Activated effector memory CD4-positive, alpha-beta T cell treated with anti-CD3 and anti-CD28 coated beads, Interleukin-2, amount 50 U/mL, for 16 hours (primary cell): ENCODE measurements around the gene SPATS2L.
"Not testable (repeated sequence)": the region's sequence is repeated elsewhere in the genome, so short reads cannot be mapped to it uniquely, and the experiment has no call there.

ENCODE experiments used
- DNase-seq: peaks from one replicate; pipeline ENCODE4 v3.0.0-alpha.2; 2020

The SPATS2L gene

DNA sequence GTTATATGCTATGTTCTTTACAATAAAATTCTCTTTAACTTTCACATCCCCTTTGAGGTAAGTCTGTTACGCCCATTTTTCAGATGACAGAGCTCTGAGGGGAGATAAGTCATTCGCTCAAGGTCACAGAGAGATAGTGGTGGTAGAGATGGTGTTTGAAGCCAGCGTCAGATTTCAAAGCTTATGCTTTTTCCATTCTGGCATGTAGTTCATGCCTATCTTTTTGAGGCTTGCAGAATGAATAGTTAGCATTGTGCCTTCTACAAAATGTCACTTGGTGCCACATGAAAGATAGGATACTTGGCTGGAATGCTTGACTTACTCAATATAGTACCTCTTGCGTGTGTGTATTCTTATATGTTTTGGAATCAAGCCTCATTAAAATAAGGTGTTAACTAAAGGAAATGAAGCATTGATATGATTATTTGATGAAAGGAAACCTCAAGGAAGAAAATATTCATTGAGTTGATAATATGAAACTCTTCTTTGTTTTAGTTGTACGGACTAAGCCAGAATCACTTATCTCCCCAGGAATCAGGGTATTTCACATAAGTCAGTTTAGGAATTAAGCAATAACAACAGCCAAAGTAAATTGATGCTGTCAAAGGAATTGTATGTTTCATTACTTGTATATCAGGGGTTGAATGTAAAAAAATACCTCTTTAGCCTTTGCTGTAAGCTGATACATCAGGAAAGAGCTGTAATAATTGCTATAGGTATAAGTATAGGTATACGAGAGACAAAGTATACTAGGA lies 15.5 kb downstream of the SPATS2L start:
- no peak for DNase-seq

DNA sequence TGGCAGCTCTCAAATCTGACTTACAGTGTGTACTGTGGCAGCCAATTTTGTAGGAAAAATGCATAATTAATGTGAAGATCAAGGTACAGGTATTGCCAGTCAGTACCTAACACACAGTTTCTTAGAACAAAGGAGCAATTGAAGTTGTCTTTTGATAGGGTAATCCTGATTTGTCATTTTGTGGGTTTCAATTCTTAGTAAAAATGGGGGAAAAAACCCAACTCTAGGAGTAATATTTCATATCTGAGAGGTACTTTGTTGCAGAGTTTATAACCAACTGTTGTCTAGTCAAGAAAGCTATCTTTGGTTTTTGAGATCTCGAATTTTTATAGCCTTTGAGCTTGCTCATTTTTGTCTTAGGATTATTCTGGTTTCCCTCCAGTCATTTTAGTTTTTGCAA lies 16.1 kb downstream of the SPATS2L start:
- no peak for DNase-seq

DNA sequence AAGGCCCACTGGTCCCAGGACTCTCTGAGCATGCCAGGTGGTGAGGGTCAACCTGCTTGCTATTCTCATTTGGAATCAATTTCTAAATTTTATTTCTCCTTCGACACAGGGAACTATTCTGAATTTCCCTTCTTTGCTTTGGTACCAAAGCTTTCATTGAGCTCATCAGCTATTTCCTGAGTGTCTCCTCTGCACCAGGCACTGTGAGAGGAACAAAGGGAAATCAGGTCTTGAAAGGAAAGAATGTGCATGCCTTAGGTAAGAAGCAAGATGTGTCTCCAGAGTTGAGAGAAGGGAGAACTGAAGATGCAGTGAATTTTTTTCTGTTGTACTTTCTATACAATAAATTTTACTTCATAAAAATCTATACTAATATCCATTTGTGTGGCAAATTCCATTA lies 17.9 kb downstream of the SPATS2L start:
- DNase-seq, result no peak

DNA sequence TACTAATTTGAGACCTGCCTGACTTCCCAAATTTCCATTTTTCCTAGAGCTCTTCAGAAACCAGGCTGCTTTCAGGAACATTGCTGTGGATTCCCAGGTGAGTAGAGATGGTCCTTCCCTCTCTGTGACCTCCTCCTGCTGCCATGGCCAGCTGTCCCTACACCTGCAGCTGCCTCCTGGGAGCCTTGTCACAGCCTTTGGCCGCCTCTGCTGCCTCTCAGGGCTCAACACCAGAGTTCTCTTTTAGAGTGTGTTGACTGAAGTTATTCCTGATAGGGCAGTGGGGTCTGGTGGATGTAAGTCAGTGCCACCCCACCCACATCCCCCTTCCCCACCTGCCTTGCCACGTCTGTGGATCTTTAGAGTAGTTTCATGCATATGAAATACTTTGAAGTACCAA lies 22.9 kb downstream of the SPATS2L start:
- no peak for DNase-seq

DNA sequence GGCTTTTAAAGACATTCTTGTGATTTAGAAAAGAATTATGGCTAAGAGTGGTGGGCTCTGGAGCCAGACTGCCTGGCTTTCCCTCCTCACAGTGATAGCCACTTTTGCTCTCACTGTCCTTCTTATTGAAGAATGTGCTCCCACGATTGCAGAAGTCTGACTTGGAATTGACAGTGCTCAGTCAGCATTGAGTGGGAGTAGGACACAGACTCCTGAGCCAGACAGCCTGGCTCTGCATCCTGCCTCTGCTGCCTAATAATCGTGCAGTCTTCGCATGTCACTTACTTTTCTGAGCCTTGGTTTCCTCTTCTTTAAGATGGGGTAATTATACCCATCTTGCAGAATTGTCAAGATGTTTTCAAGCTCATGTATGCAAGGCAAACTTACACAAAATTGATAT lies 23.3 kb downstream of the SPATS2L start:
- DNase-seq, result no peak

DNA sequence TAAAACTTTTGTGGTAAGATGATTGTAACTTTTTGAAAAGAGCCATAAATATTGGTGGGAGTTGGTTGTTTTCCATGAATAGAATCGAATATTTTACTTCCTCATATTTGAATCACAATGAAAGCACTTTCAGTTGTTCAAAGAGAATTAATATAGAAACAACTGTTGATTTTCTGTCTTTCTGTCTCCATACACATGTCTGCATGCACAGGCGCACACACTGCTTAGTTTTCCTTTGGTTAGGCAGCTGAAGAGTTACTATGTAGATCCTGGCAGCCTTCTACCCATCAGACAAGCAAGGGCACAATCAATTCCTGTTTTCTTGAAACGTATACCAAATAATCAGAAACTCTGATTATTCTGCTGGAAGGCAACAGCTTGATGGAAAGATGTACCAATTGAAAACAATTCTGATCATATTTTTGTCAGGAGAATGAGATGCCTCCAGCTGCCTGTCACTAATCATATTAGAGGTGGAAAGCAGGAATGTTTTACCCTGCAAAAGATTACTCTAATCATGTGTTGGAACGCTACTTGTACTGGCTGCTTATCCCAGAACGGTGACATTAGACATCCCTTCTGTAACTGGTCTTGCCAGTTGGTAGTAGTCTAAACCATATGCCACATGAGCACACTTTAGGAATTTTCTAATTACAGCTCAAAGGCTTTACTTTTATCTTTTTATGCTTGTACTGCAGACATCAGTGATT lies 24.0 kb downstream of the SPATS2L start:
- no peak for DNase-seq

DNA sequence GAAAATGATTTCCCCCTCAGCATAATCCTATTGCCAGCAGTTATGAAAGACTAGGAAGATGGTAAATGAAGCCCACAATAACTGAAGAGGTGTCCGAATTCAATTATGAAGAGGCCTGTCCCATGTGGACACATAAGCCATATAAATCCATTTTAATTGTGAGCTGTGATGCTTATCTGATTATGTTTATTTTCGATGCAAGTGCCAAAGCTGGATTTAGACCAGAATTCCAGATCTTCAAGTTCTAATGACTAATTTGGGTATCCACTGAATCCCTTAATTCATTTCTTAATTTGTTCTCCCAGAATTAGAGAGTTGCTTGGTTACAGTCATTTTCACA lies 24.5 kb downstream of the SPATS2L start:
- no peak for DNase-seq

DNA sequence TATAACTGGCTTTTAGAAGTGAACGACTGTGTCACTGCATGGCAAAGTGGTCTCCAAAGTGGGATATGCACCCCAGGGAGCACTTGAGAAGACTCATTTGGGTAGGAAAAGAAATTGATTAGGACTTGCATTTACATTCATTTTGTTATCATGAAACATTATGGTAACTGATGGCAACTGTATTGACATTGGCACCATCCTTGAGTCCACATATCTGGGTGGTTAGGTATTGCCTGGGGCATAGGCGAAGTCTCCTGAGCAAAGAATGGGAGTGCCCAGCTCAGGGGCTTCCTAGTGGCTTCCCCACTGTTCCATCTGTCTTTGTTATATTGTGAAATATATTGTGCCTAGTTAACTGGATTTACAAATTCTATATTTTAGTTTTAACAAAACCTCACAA lies 29.2 kb downstream of the SPATS2L start:
- no peak for DNase-seq

DNA sequence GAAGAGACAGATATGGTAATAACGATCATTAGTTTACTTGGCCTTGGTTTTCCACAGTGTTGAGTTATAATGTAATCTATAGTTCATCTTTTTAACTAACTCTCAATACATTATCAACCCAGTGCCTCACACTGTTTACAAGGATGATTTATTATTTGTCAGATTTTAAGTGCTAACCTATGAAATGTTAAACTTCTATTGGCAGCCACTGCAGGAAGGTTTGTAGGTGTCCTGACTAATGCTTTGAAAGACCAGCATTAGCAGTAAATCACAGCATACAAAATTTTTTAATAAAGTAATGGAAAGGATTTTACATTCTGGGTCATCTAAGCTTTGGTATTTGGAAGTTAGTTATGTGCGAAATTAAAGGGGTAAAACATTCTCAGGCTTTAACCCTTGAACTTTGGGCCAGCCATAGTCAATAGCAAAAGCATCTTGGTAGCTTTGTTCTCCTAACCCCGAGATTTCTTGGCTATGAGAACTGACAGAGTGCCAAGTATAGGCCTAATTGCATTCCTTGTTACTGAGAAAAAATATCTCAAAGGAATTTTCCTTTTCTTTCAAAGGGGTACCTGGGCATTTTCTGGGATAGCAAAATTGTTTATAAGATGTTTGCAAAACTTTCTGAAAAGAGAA lies 30.6 kb downstream of the SPATS2L start:
- DNase-seq, result no peak

DNA sequence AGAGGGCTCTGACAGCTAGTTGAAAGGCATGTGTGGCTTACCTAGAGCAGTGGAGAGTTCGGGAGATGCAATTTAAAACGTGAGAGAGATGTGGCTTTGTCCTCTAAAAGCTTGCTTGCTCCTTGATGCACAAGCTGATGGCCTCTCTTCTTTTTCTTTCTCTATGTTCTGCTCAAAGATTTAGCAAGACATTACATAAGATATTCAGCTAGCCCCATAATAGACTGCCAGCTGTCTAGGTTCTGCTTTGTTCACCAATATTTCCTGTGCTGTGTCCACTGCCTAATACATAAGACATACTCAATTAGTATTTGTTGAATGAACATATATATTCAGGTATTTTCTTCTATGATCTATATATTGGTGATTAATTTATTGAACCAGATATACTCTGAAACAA lies 31.1 kb downstream of the SPATS2L start:
- DNase-seq, result no peak

DNA sequence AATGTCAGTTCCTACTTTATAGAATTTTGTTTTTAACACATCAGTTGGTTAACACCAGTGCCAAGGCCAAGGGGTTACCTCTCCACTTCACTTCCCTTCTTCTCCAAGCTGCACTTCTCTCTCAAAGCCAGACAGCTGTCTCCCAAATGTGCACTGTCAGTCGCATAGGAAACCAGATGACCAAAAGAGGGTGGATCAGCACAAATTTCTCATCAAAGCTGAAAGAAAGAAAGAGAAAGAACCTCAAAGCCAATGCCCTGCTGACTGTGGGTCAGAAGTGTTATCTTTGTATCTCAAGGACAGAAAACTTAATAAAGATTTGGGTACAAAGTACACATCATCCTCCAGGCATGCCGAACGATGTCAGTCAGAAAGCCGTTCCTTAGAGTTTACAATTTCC lies 32.2 kb downstream of the SPATS2L start:
- DNase-seq, result no peak

DNA sequence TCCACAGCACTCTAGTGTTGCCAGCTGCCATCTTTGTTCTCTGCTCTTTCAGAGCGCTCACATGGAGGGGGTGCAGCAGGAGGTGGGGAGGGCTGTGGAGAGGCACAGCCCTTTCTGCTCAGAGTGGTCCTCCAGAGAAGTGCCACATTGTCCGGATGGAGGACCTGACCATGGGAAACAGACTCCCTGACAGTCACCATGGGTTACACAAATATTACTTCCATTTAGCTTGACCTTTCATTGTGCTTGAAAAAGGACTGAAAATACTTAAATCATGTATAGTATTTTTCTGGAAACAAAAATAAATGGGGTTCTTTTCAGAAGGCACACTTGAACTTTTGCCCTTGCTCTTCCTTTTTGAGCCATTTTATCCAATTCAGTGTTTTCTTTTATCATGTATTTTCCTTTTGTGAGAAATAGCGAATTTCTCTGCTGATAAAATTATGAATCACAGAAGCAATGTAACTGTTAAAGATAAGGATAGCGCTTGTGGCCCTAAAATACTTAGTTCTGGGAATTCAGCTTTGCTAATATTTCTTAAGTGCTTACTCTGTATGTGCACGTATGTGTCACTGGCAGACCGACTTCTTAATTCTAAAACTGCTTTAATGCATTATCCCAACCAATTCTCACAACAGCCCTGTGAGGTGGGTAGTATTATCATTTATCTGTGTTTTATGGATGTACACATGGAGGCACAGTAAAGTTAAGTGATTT lies 34.2 kb downstream of the SPATS2L start:
- no peak for DNase-seq

DNA sequence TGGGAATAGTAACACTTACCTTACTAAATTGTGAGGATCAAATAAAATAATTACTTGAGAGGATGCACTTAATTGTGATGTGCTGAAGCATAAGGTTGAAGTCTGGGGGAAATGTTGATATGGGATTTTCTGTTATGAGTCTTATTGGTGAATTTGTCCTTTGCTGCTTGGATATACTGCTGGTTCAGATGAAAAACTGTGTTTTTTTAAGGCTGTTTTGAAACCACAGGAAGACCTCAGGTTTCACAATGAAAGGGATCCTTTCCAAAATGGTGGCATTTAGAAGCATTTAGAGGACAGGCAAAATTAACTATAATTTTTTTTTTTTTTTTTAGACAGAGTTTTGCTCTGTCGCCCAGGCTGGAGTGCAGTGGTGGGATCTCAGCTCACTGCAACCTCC lies 34.9 kb downstream of the SPATS2L start:
- no peak for DNase-seq

DNA sequence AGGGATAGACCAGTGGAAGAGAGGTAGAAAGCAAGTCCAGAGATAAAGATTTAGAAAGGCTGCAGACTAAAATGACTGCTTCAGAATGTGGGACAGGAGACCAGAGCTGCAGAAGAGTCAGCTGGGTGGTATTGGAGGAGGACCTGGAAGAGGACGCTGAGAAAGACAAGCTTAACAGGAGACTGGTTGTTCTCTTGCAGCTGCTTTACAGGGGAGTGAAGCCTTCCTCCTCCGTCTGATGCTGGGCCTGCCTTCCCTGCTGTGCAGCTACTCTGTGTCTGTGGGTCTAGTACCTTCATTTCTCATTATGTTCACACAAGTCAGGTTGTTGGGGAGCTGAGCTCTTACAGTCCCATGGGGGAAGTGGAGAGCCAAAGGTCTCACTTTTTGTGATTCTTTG lies 35.7 kb downstream of the SPATS2L start:
- DNase-seq, result no peak

DNA sequence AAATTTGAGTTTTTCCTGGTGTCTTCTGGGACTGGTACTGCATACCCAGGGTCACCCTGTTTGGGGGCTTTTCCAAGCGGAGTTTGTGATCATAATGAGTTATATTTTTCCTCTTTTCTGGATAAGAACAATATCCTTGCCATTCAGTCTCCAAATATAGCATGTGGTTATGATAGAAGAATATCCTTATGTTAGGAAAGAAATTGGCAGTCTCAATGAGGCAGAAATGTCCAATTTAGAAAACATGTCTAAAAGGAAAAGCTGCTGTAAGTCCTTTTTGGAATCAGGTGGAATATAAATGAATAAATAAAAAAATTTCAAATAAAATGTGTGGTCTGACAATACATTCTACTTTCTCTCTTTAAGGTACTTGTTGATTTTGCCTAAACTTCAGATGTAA lies 36.2 kb downstream of the SPATS2L start:
- no peak for DNase-seq

DNA sequence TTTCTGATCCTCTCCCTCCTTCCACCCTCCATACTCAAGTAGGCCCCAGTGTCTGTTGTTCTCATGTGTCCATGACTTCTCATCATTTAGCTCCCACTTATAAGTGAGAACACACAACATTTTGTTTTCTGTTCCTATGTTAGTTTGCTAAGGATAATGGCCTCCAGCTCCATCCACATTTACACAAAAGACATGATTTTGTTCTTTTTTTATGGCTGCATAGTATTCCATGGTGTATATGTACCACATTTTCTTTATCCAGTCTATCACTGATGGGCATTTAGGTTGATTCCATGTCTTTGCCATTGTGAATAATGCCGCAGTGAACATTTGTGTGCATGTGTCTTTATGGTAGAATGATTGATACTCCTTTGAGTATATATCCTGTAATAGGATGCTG lies 37.7 kb downstream of the SPATS2L start:
- not testable (repeated sequence) for DNase-seq

DNA sequence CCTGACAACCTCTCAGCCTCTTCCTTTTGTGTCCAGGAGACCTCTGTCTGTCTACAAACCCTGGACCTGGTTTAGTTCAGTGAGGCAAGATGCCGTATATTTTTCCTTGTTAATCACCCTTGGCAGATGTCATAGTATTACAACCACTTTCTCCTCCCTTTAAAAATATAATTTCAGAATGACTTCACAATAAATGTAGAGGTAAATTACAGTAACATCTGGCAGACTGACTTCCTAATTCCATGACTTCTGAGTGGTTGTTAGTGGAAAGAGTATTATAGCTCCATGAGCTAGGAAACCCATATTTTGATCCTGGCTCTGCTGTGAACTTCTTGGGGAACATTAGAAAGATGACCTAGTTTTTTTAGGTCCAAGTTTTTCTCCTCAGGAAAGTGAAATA lies 39.5 kb downstream of the SPATS2L start:
- no peak for DNase-seq

DNA sequence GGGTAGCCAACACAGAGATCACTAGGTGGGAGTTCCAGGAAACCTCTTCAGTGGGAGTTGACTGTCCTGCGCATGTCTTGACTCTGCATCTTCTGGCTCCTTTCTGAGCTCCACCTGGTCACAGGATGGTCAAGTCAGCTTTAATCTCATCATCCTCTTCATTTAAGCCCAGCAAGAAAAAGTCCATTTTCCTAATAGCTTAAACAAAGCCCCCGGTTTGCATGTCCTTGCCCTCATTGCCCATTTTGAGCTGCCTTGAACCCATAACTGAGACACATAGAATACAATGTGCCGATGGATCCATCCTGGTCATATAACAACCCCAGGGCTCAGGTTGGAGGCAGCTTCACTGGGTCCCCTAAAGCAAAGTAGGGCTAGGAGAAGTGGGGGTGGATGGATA lies 40.8 kb downstream of the SPATS2L start:
- DNase-seq, result no peak

DNA sequence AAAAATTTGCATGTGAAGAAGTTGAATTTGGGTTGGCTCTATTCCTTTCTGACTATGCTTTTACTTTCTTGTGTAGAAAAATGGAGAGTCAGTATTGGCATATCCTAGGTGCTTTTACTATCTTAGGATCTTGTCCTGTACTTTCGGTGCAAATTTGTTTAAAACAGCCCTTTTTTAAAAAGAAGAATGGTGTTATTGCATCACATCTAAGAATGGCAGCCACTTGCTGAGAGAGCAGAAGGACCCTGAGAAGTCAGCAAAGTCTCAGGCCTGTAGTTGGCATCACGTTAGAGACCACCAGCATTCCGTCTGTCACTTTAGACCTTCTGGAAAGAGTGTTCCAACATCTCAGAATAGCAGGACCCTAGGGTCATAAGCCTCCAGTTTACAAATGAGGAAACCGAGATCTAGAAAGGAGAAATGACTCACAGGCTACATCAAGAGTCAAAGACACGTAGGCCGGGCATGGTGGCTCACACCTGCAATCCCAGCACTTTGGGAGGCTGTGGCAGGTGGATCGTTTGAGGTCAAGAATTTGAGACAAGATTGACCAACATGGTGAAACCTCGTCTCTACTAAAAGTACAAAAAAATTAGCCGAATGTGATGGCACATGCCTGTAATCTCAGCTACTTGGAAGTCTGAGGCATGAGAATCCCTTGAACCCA lies 42.5 kb downstream of the SPATS2L start:
- DNase-seq, result no peak

DNA sequence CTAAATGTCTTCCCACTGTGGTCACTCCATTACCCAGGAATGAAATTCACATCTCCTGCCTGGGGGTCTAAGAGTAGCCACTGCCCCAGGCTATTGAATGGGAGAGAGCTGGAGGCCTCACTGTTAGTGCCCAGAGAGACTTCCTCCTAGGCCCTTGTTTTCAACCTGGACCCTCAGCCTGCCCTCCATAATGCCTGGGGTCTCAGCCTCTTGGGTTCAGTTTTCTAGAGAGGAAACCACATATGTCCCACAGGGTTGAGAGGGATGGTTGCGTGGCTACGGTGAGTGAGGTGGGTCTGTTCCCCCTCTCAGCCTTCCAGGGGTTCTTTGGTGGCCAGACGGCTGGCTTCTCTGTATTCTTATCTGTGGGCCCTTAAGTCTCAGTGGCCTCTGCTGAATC lies 43.4 kb downstream of the SPATS2L start:
- DNase-seq, result no peak

DNA sequence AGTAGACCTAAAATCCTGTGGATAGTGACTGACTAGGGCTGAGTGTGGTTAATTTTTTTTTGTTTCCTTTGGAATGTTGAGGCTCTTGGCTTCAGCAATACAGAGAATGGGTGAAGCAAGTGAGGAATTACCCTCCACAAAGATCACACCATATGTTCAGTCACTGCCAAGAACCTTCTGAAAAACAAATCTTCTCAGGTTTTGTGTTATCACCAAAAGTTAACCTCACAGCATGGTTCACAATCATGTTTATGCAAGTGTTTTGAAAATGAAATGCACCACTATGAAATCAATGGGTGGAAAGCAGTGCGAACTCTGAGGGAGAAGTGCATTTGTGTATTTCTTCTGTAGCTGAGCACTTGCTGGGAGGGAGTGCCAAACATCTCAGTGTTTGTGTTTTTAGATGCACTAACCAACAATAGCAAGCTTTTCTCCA lies 44.4 kb downstream of the SPATS2L start:
- no peak for DNase-seq

DNA sequence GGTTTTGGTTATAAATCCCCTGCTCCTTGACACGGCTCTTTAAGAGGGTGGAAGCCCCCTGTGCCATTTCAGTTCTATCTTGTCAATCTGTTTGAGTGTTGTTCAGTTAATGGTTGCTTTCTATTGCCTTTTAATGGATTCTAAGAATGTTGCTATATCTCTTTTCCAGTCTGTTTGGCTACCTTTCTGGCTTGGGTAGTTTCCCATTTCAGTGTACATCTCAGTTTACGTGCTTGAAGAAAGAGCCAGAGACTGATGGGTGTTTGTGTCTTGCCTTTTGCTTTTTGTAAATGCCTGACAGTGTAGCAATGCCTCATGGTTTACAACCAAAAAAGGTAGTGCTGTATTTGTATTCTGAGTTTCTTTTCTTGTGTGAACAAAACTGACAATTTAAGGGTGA lies 45.3 kb downstream of the SPATS2L start:
- DNase-seq, result no peak

DNA sequence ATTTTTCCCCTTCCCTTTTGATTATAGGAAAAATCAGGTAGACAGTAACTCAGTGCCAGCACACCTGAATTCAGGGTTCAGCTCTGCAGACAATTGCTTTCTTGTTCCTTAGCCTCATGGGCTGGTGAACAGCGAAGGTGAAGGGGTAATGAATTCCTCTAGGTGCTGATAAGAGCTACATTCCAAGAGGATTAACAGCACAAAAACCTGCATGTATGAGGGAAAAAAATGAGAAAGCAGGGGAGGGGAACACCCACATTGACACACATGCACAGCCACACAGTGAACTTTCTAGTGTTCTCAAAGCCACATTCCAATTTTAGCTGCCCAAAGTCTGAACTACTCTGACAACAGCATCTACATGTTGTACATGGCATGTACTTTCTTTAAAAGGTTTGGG lies 46.1 kb downstream of the SPATS2L start:
- DNase-seq, result no peak
